ENCODE measurements around the gene ARF3. TPM values are rescaled to one million over a fixed set of nuclear protein-coding genes. Genes with fewer than 3 reads are reported as not detected.

The ARF3 gene
- total and polyA plus RNA-seq, 2 donors (not counting 3 experiments of a cell fraction or from before 2014, with no cell fraction given), result 149 to 172 TPM

- TF ChIP-seq CTCF (IDR thresholded peaks at IDR 0.05; ENCODE audit: extremely low read depth in 1 of 2, insufficient read depth in 1 of 2, low read depth in 1 of 2, low read length in 2 of 2), result no peak
- TF ChIP-seq EZH2 (IDR thresholded peaks at IDR 0.05; ENCODE audit: borderline replicate concordance, low read depth, low read length, severe bottlenecking), result no peak
- no peak for TF ChIP-seq FOS (IDR thresholded peaks at IDR 0.05; ENCODE audit: borderline replicate concordance, insufficient read depth, low read length)
- TF ChIP-seq POLR2A (IDR thresholded peaks at IDR 0.05; ENCODE audit: low read depth, low read length), result no peak
- no peak for TF ChIP-seq MYC (IDR thresholded peaks at IDR 0.05; ENCODE audit: low read depth, low read length)
- TF ChIP-seq POLR2AphosphoS5 (IDR thresholded peaks at IDR 0.05; ENCODE audit: insufficient read depth, low read depth, low read length), result no peak
- TF ChIP-seq MAX (IDR thresholded peaks at IDR 0.05; ENCODE audit: insufficient read depth, insufficient read length), result no peak
- no peak for TF ChIP-seq JUN (IDR thresholded peaks at IDR 0.05; ENCODE audit: borderline replicate concordance, insufficient read depth, insufficient read length, low read depth)
- TF ChIP-seq GATA2 (IDR thresholded peaks at IDR 0.05; ENCODE audit: insufficient read depth, insufficient read length, low read depth, low read length), result no peak
- Histone ChIP-seq H3K79me2 (ENCODE audit: control insufficient read depth, insufficient read depth, low read length) (no peaks in the 10 kb centered on the region), H3K9me1 (replicated peaks; ENCODE audit: control insufficient read depth, extremely low read depth, insufficient read depth, low read length) (no peaks in the 10 kb centered on the region), H3K27ac (ENCODE audit: insufficient read depth, low read depth, low read length) (no peak overlapping the region), H4K20me1 (replicated peaks; ENCODE audit: control insufficient read depth, extremely low read depth, insufficient read depth, low read length) (no peaks in the 10 kb centered on the region), H3K9me3 (replicated peaks; ENCODE audit: control insufficient read depth, insufficient read depth, low read length) (no peaks in the 10 kb centered on the region), H3K4me2 (ENCODE audit: insufficient read depth, low read length) (no peak overlapping the region), H2AFZ (ENCODE audit: low read depth, low read length) (no peak overlapping the region), H3K4me1 (ENCODE audit: control insufficient read depth, extremely low read depth, insufficient read depth, low read length) (peaks cover 4% of the 10 kb centered on the region), H3K27me3 (ENCODE audit: control insufficient read depth in 2 of 2, insufficient read depth in 2 of 2, low read length in 2 of 2) (peaks cover 30 to 32% of the 10 kb centered on the region in 2 experiments), H3K36me3 (ENCODE audit: control insufficient read depth in 2 of 2, extremely low read depth in 1 of 2, insufficient read depth in 2 of 2, low read length in 2 of 2) (no peaks in the 10 kb centered on the region), H3K4me3 (replicated peaks in 1 of 3; ENCODE audit: insufficient read depth in 1 of 3, low read depth in 1 of 3, low read length in 3 of 3) (no peak overlapping the region), H3K9ac (replicated peaks; ENCODE audit: extremely low read depth, insufficient read depth, low read length) (no peak overlapping the region)
- CTCF ChIA-PET, result interaction anchor here (1.1 to 10.5 kb wide), 6 partner anchors 13 to 138 kb away, joined by 3 to 175 read pairs (median 5); partner anchors contain the start of genes PRKAG1 and WNT1
- dilution Hi-C loops (cut with MboI; ENCODE audit: extremely low pct_ligation_motif_present, low sequenced_read_pairs) (no loop called here), intact Hi-C loops (cut with micrococcal nuclease) (no loop called here)
- POLR2A ChIA-PET, result no interaction called here
- FAIRE-seq, result no peak
- no peak for DNase-seq (ENCODE audit: low read depth, low spot score)
- no TSS peak for BruUV-seq (replicated peaks)
Observed at GRCh38 chr12:48993787-48994186, 36.5 kb upstream of the ARF3 start.

All from endothelial cell of umbilical vein (primary cell).